ENCODE data around the gene IQCK.

IQCK gene

GRCh38 chr16:19808061-19808641 is 90.1 kb downstream of the IQCK start:
- Histone ChIP-seq H3K4me3 (ENCODE audit: low read depth, low read length) (no peak overlapping the region), H3K36me3 (ENCODE audit: control insufficient read depth in 2 of 2, insufficient read depth in 1 of 2, low read length in 2 of 2) (no peaks in the 10 kb centered on the region), H3K9me3 (ENCODE audit: control insufficient read depth, insufficient read depth, low read depth, low read length) (no peaks in the 10 kb centered on the region), H3K4me1 (ENCODE audit: control insufficient read depth, insufficient read depth, low read length) (no peaks in the 10 kb centered on the region), H3K27ac (ENCODE audit: extremely low read depth, low read depth, low read length) (no peak overlapping the region)
- CTCF ChIA-PET: interaction anchor here (0.6 kb wide), 1 partner anchor 59 kb away, joined by 3 read pairs; no protein-coding TSS in a partner anchor
- POLR2A ChIA-PET: no interaction called here
- no peak for TF ChIP-seq ZNF600 (tag by site-specific recombination; IDR thresholded peaks at IDR 0.05)
- TF ChIP-seq ZNF561 (tag by site-specific recombination; IDR thresholded peaks at IDR 0.05; ENCODE audit: borderline replicate concordance): no peak
- TF ChIP-seq ZBTB10 (tag by site-specific recombination; IDR thresholded peaks at IDR 0.05): no peak
- TF ChIP-seq MZF1 (tag by site-specific recombination; IDR thresholded peaks at IDR 0.05; ENCODE audit: borderline replicate concordance): no peak
- no peak for TF ChIP-seq ZBTB1 (tag by site-specific recombination; IDR thresholded peaks at IDR 0.05)
- TF ChIP-seq ZBTB17 (tag by site-specific recombination; IDR thresholded peaks at IDR 0.05): no peak
- TF ChIP-seq ELK4 (IDR thresholded peaks at IDR 0.05; ENCODE audit: borderline replicate concordance, low read depth, low read length): no peak
- TF ChIP-seq ZNF610 (tag by site-specific recombination; IDR thresholded peaks at IDR 0.05; ENCODE audit: borderline replicate concordance): no peak
- no peak for TF ChIP-seq ZNF585B (tag by site-specific recombination; IDR thresholded peaks at IDR 0.05)

DNA sequence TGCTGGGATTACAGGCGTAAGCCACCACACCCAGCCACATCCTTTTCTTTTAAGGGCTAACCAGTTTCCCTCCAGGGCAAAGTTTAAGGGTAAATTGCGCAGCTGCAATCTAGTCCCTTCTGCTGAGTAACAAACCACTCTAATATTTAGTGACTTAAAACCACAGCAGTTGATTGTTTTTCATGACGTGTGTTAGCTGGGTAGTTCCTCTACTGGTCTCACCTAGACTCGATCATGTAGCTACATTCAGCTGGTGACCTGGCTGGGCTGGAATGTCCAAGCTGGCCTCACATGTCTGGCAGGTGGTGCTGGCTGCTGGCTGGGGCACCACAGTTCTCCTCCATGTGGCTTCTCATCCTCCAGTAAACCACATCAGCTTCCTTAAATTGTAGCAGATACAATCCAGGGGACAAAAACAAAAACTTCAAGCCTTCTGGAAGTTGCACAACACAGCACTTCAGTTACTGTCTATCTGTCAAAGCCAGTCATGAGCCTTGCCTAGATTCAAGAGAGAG is 91.1 kb downstream of the IQCK start:
- TF ChIP-seq ZNF169 (tag by site-specific recombination; IDR thresholded peaks at IDR 0.05) (no peak), RBAK (tag by site-specific recombination; IDR thresholded peaks at IDR 0.05) (no peak), ZNF404 (tag by site-specific recombination; IDR thresholded peaks at IDR 0.05) (no peak), GLI2 (tag by site-specific recombination; IDR thresholded peaks at IDR 0.05; ENCODE audit: borderline replicate concordance, low read depth) (no peak), ZSCAN16 (tag by site-specific recombination; IDR thresholded peaks at IDR 0.05) (no peak), ZNF629 (tag by site-specific recombination; IDR thresholded peaks at IDR 0.05) (no peak), ZNF214 (tag by site-specific recombination; IDR thresholded peaks at IDR 0.05; ENCODE audit: borderline replicate concordance) (no peak), ZNF792 (tag by site-specific recombination; IDR thresholded peaks at IDR 0.05) (no peak), ZNF623 (tag by site-specific recombination; IDR thresholded peaks at IDR 0.05) (no peak), ZNF548 (tag by site-specific recombination; IDR thresholded peaks at IDR 0.05) (no peak), ZNF707 (tag by site-specific recombination; IDR thresholded peaks at IDR 0.05) (no peak), ZNF37A (tag by site-specific recombination; IDR thresholded peaks at IDR 0.05) (no peak), ZBTB44 (tag by site-specific recombination; IDR thresholded peaks at IDR 0.05) (no peak), ZNF155 (tag by site-specific recombination; IDR thresholded peaks at IDR 0.05) (no peak), ZNF701 (tag by site-specific recombination; IDR thresholded peaks at IDR 0.05) (no peak), ZNF2 (tag by site-specific recombination; IDR thresholded peaks at IDR 0.05) (no peak)
- TF ChIP-seq, protein P1, sequence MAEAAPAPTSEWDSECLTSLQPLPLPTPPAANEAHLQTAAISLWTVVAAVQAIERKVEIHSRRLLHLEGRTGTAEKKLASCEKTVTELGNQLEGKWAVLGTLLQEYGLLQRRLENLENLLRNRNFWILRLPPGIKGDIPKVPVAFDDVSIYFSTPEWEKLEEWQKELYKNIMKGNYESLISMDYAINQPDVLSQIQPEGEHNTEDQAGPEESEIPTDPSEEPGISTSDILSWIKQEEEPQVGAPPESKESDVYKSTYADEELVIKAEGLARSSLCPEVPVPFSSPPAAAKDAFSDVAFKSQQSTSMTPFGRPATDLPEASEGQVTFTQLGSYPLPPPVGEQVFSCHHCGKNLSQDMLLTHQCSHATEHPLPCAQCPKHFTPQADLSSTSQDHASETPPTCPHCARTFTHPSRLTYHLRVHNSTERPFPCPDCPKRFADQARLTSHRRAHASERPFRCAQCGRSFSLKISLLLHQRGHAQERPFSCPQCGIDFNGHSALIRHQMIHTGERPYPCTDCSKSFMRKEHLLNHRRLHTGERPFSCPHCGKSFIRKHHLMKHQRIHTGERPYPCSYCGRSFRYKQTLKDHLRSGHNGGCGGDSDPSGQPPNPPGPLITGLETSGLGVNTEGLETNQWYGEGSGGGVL (tag by site-specific recombination; IDR thresholded peaks at IDR 0.05): no peak
- TF ChIP-seq, protein P2, sequence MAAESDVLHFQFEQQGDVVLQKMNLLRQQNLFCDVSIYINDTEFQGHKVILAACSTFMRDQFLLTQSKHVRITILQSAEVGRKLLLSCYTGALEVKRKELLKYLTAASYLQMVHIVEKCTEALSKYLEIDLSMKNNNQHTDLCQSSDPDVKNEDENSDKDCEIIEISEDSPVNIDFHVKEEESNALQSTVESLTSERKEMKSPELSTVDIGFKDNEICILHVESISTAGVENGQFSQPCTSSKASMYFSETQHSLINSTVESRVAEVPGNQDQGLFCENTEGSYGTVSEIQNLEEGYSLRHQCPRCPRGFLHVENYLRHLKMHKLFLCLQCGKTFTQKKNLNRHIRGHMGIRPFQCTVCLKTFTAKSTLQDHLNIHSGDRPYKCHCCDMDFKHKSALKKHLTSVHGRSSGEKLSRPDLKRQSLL (tag by site-specific recombination; IDR thresholded peaks at IDR 0.05): no peak
- Histone ChIP-seq H3K27ac (ENCODE audit: extremely low read depth, low read depth, low read length) (no peak overlapping the region), H3K9me3 (ENCODE audit: control insufficient read depth, insufficient read depth, low read depth, low read length) (no peaks in the 10 kb centered on the region), H3K36me3 (ENCODE audit: control insufficient read depth in 2 of 2, insufficient read depth in 1 of 2, low read length in 2 of 2) (no peaks in the 10 kb centered on the region), H3K4me3 (ENCODE audit: low read depth, low read length) (no peak overlapping the region), H3K4me1 (ENCODE audit: control insufficient read depth, insufficient read depth, low read length) (no peaks in the 10 kb centered on the region)
- CTCF ChIA-PET: interaction anchor here (0.7 kb wide), 1 partner anchor 13 kb away, joined by 3 read pairs; no protein-coding TSS in a partner anchor
- POLR2A ChIA-PET: no interaction called here

Measured in HEK293 (cell line).